NOMO-1 treated with dmso at 0.1 percent for 144 hours (cell line): ENCODE data around the gene UBE2QL1.

Experiments used
- DNase-seq: peaks from one replicate; lab custom pipeline; 2025; ENCODE audit not compliant: unreplicated experiment; lab: John Stamatoyannopoulos, UW

Gene UBE2QL1

DNA sequence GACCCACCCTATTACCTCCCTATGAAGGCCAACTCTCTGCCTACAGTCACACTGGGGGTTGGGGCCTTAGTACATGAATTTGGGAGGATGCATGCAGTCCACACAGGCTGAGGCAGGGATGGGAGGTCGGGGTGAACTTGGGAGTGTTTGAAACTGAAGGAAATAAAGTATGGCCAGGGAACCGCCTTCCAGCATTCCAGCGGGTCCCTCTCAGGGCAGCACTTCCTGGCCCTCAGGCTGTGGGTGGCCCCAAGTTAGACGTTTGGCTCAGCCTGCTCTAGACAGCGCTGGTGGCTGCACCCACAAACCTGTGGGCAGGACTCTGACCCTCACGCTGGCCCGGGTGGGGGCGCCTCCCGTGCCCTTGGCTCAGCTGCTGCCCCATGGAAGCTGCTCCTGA, 74.3 kb downstream of the UBE2QL1 start:
- DNase-seq: no peak

DNA sequence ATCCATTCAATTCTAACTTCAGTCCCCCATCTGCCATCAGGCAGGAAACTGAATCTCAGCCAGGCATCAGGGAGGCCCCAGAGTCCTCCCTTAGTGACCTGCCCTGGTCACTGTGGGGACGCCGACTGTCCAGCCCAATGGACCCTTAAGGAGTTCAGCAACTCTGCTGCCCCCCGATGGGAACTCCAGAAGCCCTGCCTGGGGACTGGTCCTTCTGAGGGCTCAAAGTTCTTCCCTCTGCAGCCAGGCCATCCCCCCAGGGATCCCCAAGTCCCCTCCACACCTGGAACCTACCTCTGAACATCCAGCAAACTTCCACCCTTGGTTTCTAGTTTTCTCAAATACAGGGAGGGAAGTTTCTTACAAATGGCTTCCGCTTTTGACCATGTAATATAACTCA, 76.8 kb downstream of the UBE2QL1 start:
- no peak for DNase-seq

DNA sequence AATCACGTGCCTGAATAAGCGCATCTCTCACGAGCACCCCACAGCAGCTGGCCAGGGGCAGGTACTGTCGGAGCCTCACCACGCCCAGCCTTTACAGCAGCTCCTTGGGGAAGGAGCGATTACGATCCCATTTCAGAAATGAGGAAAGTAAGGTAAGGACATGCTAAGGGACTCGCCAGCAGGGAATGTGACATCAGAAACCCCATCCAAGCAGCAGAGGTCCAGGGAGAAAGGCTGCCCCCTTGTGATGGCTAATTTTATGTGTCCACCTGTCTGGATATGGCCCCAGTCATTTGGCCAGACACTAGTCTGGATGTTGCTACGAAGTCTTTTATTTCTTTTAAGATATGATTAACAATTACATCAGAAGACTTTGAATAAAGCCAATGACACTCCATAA, 77.3 kb downstream of the UBE2QL1 start:
- no peak for DNase-seq

DNA sequence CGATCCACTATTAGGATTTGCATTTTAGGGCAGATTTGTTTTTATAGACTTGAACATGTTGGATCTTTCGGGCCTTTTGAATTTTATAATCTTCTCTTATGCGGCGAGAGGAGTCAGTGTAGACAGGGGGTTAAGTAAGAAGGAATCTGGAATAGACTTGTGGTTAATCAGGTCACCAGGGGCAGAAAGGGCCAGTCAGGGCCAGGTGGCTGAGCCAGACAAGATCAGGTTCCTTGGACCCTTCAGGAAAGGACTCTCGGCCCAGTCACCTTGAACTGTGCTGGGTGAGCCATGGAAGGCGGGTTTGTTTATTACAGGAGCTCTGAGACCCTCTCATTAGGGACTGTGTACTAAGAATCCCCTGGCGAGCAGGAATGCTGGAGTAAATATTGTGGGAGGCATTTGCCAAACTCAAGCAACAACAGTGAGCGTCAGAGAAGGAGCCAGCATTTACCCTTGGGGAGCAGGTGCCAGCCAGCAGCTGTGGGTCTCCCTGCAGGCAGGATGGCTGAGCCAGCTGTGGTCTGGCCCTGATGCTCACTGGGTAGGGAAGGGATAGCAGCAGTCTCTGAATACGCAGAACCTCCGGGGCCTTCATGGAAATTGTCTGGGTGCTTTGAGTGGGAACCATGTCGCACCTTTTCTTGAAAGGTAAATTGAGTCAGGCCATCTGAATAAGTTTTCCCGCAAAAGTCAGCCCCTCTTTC, 79.2 kb downstream of the UBE2QL1 start:
- DNase-seq: no peak

DNA sequence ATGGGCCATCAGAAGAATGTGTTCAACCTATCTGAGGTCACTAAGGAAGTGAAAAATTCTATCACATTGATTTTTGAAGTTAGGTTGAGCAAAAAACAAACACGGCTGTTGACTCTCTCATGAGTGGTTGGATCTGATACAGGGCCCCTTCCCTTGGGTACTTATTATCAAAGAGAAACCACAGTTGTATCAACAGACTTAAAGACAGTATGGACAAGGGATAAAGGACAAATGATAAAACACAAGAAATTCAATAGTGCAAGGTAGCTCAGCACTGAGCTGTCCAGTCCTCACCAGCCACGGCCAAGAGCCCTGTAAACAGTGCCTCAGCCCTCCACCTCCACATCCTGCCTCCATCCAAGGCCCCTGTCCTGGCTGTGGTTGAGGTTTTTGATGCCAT, 86.9 kb downstream of the UBE2QL1 start:
- no peak for DNase-seq

DNA sequence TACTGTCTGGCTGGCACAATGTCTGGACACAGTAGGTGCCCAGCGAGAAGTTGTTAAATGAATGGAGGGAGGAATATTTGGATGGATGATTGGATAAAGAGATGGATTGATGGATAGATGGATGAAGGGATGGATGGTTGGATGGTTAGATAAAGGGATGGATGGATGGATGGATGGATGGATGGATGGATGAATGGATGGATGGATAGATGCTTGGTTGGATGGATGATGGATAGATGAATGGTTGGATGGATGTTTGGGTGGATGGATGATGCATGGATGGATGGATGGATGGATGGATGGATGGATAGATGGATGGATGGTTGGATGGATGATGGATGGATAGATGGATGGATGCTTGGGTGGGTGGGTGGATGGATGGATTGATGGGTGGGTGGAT, 90.4 kb downstream of the UBE2QL1 start:
- DNase-seq: no peak

DNA sequence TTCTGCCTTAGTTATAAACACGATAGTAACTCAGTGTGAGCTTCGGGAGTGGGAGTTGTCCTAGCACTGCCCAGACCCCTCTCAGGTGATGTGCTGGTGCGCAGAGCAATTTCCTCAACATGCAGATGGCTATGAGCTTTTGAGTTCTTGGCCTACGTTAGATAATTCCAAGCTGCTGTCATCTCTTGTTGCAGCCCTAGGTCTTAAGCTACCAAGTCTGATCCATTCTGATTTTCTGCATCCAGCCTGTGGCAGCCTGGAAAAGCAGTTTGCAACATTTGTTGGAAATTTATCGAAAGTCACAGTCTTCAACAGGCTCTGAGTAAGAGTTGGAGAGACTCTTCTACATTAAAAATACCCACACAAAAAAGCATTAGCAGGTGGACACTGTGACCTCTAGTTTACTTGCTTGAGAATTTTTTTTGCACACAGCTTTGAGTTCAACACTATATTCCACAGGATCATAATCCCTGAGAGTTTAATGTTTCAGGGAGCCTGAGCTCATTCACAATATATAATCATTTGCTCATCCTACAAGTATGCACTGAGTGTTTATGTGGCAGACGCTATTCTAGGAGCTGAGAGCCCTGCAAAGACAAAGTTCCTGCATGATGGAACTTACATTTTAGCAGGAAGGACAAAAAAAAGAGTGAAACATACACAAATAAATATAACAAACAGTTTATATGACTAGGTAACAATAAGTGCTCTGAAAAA, 91.6 kb downstream of the UBE2QL1 start:
- no peak for DNase-seq

DNA sequence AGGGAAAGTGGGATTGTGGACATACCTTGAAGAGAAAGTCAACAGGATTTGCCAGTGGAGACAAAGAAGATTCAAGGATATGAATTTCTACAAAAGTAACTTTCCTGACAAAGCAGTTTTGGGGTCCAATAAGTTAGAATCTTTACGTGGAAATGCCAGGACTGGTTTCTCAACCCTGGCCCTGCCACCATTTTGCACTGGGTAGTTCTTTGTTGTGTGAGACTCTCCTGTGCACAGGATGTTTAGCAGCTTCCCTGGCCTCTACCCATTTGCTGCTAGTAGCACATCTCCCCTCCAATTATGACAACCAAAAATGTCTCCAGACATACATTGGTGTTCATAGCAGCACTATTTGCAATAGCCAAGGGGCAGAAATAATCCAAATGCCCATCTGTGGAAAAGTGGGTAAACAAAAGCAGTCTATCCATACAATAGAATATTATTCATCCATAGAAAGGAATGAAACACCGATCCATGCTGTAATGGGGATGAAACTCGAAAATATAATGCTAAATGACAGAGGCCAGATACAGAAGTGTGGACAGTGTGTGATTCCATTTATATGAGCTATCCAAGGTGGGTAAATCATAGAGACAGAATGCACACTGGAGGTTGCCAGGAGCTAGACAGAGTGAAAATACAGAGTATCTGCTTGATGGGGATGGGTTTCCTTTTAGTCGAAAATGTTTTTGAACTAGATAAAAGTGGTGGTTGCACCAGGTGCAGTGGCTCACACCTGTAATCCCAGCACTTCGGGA, 92.8 kb downstream of the UBE2QL1 start:
- DNase-seq: no peak

DNA sequence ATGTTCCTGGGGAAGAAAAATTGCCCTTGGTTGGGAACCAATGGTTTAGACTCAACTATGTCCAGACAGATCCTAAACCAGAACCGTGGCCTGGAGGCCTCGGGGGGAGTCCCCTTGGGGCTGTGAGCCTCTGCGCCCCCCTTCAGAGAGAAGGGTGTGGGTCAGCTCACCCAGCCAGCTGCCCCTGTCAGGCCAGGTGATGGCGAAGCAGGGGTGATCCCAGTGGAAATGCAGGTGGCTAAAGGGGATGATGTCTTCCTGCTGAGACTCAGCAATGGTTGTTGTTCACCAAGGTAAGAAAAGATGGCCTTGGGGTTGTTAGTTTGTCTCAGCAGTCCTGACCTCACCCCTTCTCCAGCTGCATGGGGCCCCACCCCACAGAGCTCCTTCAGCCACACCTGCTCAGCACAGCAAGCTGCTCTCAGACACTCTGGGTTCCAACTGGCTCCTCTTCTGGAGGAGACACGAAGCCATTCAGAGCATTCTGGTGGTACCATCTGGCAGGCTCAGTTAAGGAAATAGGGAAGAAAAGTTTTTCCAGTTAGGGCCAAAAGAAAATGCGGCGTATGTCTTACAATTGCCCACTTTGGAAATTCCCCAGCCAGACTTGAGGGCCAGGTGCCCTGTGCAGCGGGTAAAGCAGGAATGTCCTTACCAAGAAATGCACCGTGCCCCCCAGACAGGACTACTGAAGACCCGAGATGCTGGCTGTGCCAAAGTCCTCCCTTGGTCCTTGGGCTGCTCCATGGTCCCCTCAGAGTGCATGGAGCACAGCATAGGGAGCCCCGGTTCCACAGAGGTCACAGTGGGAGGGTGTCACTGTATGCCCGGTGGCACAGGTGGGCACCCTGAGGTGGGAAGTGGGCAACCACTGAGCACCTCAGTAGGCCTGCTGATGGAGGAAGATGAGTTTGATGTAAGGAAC, 94.0 kb downstream of the UBE2QL1 start:
- DNase-seq: no peak

DNA sequence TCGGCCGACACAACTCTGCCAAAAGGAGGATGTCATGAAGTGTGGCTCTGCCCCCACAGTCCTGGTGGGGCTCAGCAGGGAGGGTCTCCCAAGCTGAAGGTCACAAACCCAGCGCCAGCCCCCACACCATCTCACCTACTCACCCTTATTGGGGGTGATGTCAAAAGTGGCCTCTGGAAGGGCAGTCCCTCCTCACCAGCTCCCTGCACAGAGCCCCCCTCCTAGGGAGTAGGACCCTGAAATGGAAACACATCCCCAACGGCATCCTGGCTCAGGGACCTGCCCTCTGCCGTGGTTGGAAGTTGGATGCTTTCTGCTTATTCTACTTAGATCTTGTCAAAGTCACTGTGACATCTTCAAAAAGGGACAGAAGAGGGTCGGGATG, 94.7 kb downstream of the UBE2QL1 start:
- no peak for DNase-seq

DNA sequence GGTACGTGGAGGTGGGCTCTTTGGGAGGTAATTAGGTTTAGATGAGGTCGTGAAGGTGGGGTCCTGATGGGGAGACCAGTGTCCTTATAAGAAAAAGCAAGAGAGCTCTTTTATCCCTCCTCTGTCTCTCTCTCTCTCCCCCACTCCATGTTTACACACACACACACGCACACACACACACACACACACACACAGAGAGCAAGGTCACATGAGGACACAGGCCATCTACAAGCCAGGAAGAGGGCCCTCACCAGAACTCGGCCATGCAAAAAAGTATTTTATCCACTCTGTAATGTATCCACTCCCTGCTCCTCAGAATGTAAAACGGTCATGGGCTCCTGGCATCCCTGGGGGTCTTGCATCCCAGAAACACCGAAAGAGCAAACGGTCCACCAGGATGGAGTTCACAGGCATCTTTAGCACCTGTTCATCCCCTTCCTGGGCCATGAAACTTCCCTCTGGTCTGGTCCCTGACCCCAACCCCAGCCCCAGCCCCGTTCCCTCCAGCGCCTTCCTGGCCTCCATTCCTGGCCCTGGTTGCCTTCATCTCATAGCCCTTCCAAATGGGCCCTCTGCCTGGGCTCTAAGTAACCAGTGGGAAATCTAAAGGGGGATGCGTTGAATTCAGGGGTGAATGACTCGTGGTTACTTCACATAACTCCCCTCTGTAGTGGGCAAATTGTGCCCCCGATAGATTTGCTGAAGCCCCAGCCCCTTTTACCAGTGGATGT, 95.3 kb downstream of the UBE2QL1 start:
- no peak for DNase-seq
